Activated CD8-positive, alpha-beta T cell treated with anti-CD3 and anti-CD28 coated beads for 36 hours (primary cell): ENCODE results near the gene SPATA24. TPM values are rescaled to one million over a fixed set of nuclear protein-coding genes. Genes with fewer than 3 reads are reported as not detected.
"Not testable (repeated sequence)": the region's sequence is repeated elsewhere in the genome, so short reads cannot be mapped to it uniquely, and the experiment has no call there.

ENCODE experiments used
- ATAC-seq: fragments of 200-7000 bp; cut with Tn5 transposase; one replicate; pipeline ENCODE4 v1.10.0; 2021; ENCODE audit warnings: mild to moderate bottlenecking, moderate library complexity
- CTCF ChIA-PET: fragments of 350-600 bp; sonication (Branson Sonifier 250); formaldehyde crosslinking; loops from one replicate; lab custom pipeline; 2021; ENCODE audit warnings: antibody characterized with exemption; lab: Charles Lee
- POLR2A ChIA-PET: fragments of 350-600 bp; sonication (Branson Sonifier 250); formaldehyde crosslinking; loops from one replicate; lab custom pipeline; 2021; ENCODE audit warnings: antibody characterized with exemption; lab: Charles Lee
- DNase-seq: peaks from one replicate; pipeline ENCODE4 v3.0.0-alpha.2; 2020
- H3K27ac Mint-ChIP-seq: one replicate; pipeline ENCODE4 v1.8.0; 2021; ENCODE audit warnings: mild to moderate bottlenecking, mixed read lengths
- H3K27me3 Mint-ChIP-seq: one replicate; pipeline ENCODE4 v1.8.0; 2021; ENCODE audit warnings: mixed read lengths
- H3K36me3 Mint-ChIP-seq: one replicate; pipeline ENCODE4 v1.8.0; 2021; ENCODE audit warnings: low read depth, mixed read lengths
- H3K4me1 Mint-ChIP-seq: one replicate; pipeline ENCODE4 v1.8.0; 2021; ENCODE audit warnings: low read depth, mixed read lengths
- H3K4me3 Mint-ChIP-seq: one replicate; pipeline ENCODE4 v1.8.0; 2021; ENCODE audit warnings: mild to moderate bottlenecking, moderate library complexity, mixed read lengths
- H3K9me3 Mint-ChIP-seq: one replicate; pipeline ENCODE4 v1.8.0; 2021; ENCODE audit warnings: mixed read lengths
- CTCF ChIP-seq: fragments of 200-600 bp; IDR thresholded peaks from one replicate; pipeline ENCODE4 v1.8.0; 2022; ENCODE audit warnings: antibody characterized with exemption, mild to moderate bottlenecking
- intact Hi-C: fragments of 100-400 bp; cut with micrococcal nuclease; formaldehyde crosslinking; loops from one replicate; pipeline ENCODE4 v1.10.0; 2022
- total RNA-seq, 2 experiments: library from RNA; stranded (reverse); gene quantifications; one replicate each; pipeline ENCODE4 v1.2.3, GENCODE V29; 2021

Gene SPATA24
- total RNA-seq, 2 experiments from 2014 or later: 4.3 to 4.4 TPM

- H3K27me3 Mint-ChIP-seq: no peaks in the 10 kb centered on the region
- ATAC-seq (no peak), DNase-seq (no peak)
- CTCF ChIA-PET: interaction anchor here (0.9 kb wide), 2 partner anchors 9 to 1002 kb away, joined by 3 read pairs; partner anchors contain the start of gene KDM3B
- H3K4me1 Mint-ChIP-seq: peaks cover 32% of the 10 kb centered on the region
- H3K36me3 Mint-ChIP-seq: peaks cover 15% of the 10 kb centered on the region
- intact Hi-C loops: no loop called here
- POLR2A ChIA-PET: interaction anchor here (0.9 to 1.0 kb wide), 2 partner anchors 12 to 79 kb away, joined by 3 read pairs; no protein-coding TSS in a partner anchor
- peaks cover 4% of the 10 kb centered on the region for H3K9me3 Mint-ChIP-seq
- no peak for TF ChIP-seq CTCF
- H3K4me3 Mint-ChIP-seq: no peak overlapping the region
- H3K27ac Mint-ChIP-seq: peak overlapping the region; percentile 32
These were observed 49.7 kb downstream of the SPATA24 start for GRCh38 chr5:139354186-139354585.

DNA sequence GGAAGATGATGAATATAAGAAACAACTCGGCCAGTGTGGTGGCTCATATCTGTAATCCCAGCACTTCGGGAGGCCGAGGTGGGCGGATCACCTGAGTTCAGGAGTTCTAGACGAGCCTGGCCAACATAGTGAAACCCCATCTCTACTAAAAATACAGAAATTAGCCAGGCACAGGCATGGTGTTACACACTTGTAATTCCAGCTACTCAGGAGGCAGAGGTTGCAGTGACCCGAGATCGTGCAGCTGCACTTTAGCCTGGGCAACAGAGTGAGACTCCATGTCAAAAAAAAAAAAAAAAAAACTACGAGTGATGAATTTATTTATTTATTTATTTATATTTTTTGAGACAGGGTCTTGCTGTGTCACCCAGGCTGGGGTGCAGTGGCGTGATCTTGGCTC lies 56.0 kb downstream of the SPATA24 start:
- ATAC-seq, H3K4me3 Mint-ChIP-seq, intact Hi-C loops, H3K9me3 Mint-ChIP-seq, DNase-seq, H3K27ac Mint-ChIP-seq, H3K27me3 Mint-ChIP-seq, CTCF ChIA-PET, POLR2A ChIA-PET: not testable (repeated sequence)
- peaks cover 44% of the 10 kb centered on the region for H3K4me1 Mint-ChIP-seq
- peaks cover 28% of the 10 kb centered on the region for H3K36me3 Mint-ChIP-seq

Other genes starting within 250 kb of the SPATA24 start
- 10 to 100 TPM; 27.6 to 32.3 TPM for gene SIL1, start 205.7 kb downstream of the SPATA24 start, total RNA-seq
- 100 to 1,000 TPM; 181 to 209 TPM for gene MATR3, start 110.3 kb downstream of the SPATA24 start, total RNA-seq
- 100 to 1,000 TPM; 110 to 113 TPM for gene PAIP2, start 62.2 kb downstream of the SPATA24 start, total RNA-seq
- under 1 TPM; 0.63 to 0.89 TPM for gene SLC23A1, start 20.8 kb downstream of the SPATA24 start, total RNA-seq
- 10 to 100 TPM; 14.4 to 14.5 TPM for gene MZB1, start 14.2 kb downstream of the SPATA24 start, total RNA-seq
- 1 to 10 TPM; 3.9 to 4.1 TPM for gene PROB1, start 9.0 kb downstream of the SPATA24 start, total RNA-seq
- gene DNAJC18, start 35.4 kb upstream of the SPATA24 start, total RNA-seq: 10 to 100 TPM; 24.9 to 27.5 TPM
- under 1 TPM in 1 of 2 experiments, not detected in 1; 0.25 TPM for gene ECSCR, start 58.7 kb upstream of the SPATA24 start, total RNA-seq
- under 1 TPM in 1 of 2 experiments, not detected in 1; 0.16 TPM for gene SMIM33, start 66.9 kb upstream of the SPATA24 start, total RNA-seq
- 10 to 100 TPM; 43.7 to 46.3 TPM for gene STING1, start 78.7 kb upstream of the SPATA24 start, total RNA-seq
- gene UBE2D2, start 157.2 kb upstream of the SPATA24 start, total RNA-seq: 100 to 1,000 TPM; 239 to 253 TPM
- gene CXXC5, start 244.3 kb upstream of the SPATA24 start, total RNA-seq: 1 to 10 TPM; 3.5 to 4.3 TPM